ENCODE results near the gene L3MBTL4.

- no peak for TF ChIP-seq GATA3 (IDR thresholded peaks at IDR 0.05; ENCODE audit: low read depth, low read length)
- no peak for TF ChIP-seq GATA2 (IDR thresholded peaks at IDR 0.05; ENCODE audit: low read depth, low read length)
These were observed 253.2 kb downstream of the L3MBTL4 start for GRCh38 chr18:6161549-6161948.
